BLaER1 treated with 17β-estradiol and CSF1 and Interleukin-3, amounts not matched to agents 10 nM and 100 nM (cell line): ENCODE measurements around the gene POLR3E.
A peak's percentile ranks its signal among the peaks of the same experiment; 100 is the strongest.

ENCODE experiments used
- H3K27ac ChIP-seq, 11 experiments: shearing (Covaris generic); formaldehyde crosslinking; 2 replicates each; pipeline ENCODE4 v1.8.1; 2022
- H3K27me3 ChIP-seq, 11 experiments: shearing (Covaris generic); formaldehyde crosslinking; 2 replicates each; pipeline ENCODE4 v1.8.1; 2022
- H3K36me3 ChIP-seq, 11 experiments: shearing (Covaris generic); formaldehyde crosslinking; 2 replicates each; pipeline ENCODE4 v1.8.1; 2022
- H3K4me1 ChIP-seq, 10 experiments: shearing (Covaris generic); formaldehyde crosslinking; 2 replicates each; pipeline ENCODE4 v1.8.1; 2022
- H3K4me2 ChIP-seq, 11 experiments: shearing (Covaris generic); formaldehyde crosslinking; 2 replicates each; pipeline ENCODE4 v1.8.1; 2022
- H3K4me3 ChIP-seq, 10 experiments: shearing (Covaris generic); formaldehyde crosslinking; 2 replicates each; pipeline ENCODE4 v1.8.1; 2022
- H3K9ac ChIP-seq, 11 experiments: shearing (Covaris generic); formaldehyde crosslinking; 2 replicates each; pipeline ENCODE4 v1.8.1; 2022
- H3K9me3 ChIP-seq, 11 experiments: shearing (Covaris generic); formaldehyde crosslinking; replicated peaks in 1 of 11; 2 replicates each; pipeline ENCODE4 v1.8.1; 2022
- H4K20me1 ChIP-seq, 11 experiments: shearing (Covaris generic); formaldehyde crosslinking; 2 replicates each; pipeline ENCODE4 v1.8.1; 2022
- Cebpa-rat ChIP-seq, 11 experiments: shearing (Covaris generic); IDR thresholded peaks; 2 replicates each; pipeline ENCODE4 v1.8.1; 2022

Gene POLR3E

GRCh38 chr16:22375963-22376640 is 78.9 kb downstream of the POLR3E start:
- H3K27ac ChIP-seq, result no peak overlapping the region
- no peak overlapping the region for H3K4me3 ChIP-seq
- peaks cover 0 to 30% (median 0%) of the 10 kb centered on the region in 11 experiments; a peak in 6 of 22 replicates for H4K20me1 ChIP-seq
- peaks cover 0 to 10% (median 0%) of the 10 kb centered on the region in 11 experiments; a peak in 2 of 22 replicates for H3K36me3 ChIP-seq
- TF ChIP-seq Cebpa-rat (IDR thresholded peaks at IDR 0.05), result no peak
- peaks cover 22 to 40% (median 30%) of the 10 kb centered on the region in 10 experiments for H3K4me1 ChIP-seq
- H3K4me2 ChIP-seq, result 0 out of 22 replicates have a peak overlapping the region, but pooled peaks of 2 of the 11 experiments have one; percentile 7 to 93
- H3K9me3 ChIP-seq, result no peaks in the 10 kb centered on the region
- no peak overlapping the region for H3K9ac ChIP-seq
- H3K27me3 ChIP-seq, result peaks cover 0 to 9% (median 0%) of the 10 kb centered on the region in 11 experiments; a peak in 4 of 22 replicates

GRCh38 chr16:22379656-22380055 is 82.4 kb downstream of the POLR3E start:
- Histone ChIP-seq H3K27ac (no peak overlapping the region), H3K27me3 (peaks cover 0 to 9% (median 0%) of the 10 kb centered on the region in 11 experiments; a peak in 4 of 22 replicates), H3K4me3 (no peak overlapping the region), H3K4me1 (peaks cover 5 to 11% (median 7%) of the 10 kb centered on the region in 10 experiments; a peak in 17 of 20 replicates), H4K20me1 (no peaks in the 10 kb centered on the region; a peak in 1 of 22 replicates), H3K4me2 (no peak overlapping the region), H3K36me3 (peaks cover 0 to 10% (median 6%) of the 10 kb centered on the region in 11 experiments; a peak in 9 of 22 replicates), H3K9me3 (no peaks in the 10 kb centered on the region), H3K9ac (no peak overlapping the region)
- no peak for TF ChIP-seq Cebpa-rat (IDR thresholded peaks at IDR 0.05)

DNA sequence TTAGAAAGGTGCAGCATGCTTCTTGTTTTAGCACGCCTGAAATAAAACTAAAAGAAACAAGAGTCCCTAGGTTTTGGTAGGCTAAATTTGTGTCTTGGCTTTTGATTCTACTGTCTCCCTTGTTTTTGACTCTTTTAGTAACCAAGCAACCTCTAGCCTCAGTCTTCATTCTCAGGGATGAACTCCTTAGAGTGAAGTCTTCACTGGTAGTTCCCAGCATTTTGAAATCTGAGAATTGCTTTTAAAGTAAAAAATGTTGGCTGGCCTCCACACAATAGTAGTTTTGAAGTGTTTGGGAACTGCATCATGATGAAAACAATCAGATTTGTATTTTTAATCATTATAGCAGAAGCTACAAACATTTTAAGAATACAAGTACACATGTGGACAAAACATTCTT is 83.3 kb downstream of the POLR3E start:
- Histone ChIP-seq H3K4me1 (peaks cover 0 to 5% (median under 1%) of the 10 kb centered on the region in 10 experiments; a peak in 5 of 20 replicates), H3K9ac (no peak overlapping the region), H3K27ac (no peak overlapping the region), H3K9me3 (no peaks in the 10 kb centered on the region), H3K36me3 (peaks cover 0 to 10% (median 6%) of the 10 kb centered on the region in 11 experiments; a peak in 9 of 22 replicates), H3K27me3 (peaks cover 0 to 4% (median 0%) of the 10 kb centered on the region in 11 experiments; a peak in 2 of 22 replicates), H3K4me2 (no peak overlapping the region), H3K4me3 (no peak overlapping the region), H4K20me1 (no peaks in the 10 kb centered on the region; a peak in 1 of 22 replicates)
- TF ChIP-seq Cebpa-rat (IDR thresholded peaks at IDR 0.05), result no peak

DNA sequence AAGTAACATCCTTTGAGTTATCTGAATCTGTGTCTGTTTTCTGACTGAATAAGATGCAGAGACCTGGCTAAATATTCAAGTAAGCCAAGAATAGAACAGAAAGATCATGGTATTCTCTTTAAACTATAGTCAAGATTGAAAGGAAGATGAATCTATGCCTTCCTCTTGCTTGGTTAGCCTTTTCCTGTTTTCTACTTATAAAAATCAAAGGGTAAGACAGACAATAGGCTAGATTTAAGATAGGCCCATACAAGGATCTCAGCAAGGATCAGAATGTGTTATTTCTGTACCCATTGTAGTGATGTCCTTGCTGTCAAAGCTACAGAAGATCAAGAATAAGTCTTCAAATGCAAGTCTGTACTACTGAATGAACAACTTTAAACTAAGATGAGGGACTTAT is 84.2 kb downstream of the POLR3E start:
- no peak overlapping the region for H3K27ac ChIP-seq
- H4K20me1 ChIP-seq, result no peaks in the 10 kb centered on the region; a peak in 1 of 22 replicates
- H3K4me3 ChIP-seq, result no peak overlapping the region
- no peaks in the 10 kb centered on the region for H3K27me3 ChIP-seq
- H3K36me3 ChIP-seq, result peaks cover 0 to 10% (median 6%) of the 10 kb centered on the region in 11 experiments; a peak in 9 of 22 replicates
- 0 out of 20 replicates have a peak, but pooled peaks cover 0 to 5% (median 0%) of the 10 kb centered on the region in 10 experiments for H3K4me1 ChIP-seq
- TF ChIP-seq Cebpa-rat (IDR thresholded peaks at IDR 0.05), result no peak
- H3K4me2 ChIP-seq, result 0 out of 22 replicates have a peak overlapping the region, but pooled peaks of 1 of the 11 experiments have one; percentile 7
- H3K9me3 ChIP-seq, result no peaks in the 10 kb centered on the region
- H3K9ac ChIP-seq, result no peak overlapping the region

DNA sequence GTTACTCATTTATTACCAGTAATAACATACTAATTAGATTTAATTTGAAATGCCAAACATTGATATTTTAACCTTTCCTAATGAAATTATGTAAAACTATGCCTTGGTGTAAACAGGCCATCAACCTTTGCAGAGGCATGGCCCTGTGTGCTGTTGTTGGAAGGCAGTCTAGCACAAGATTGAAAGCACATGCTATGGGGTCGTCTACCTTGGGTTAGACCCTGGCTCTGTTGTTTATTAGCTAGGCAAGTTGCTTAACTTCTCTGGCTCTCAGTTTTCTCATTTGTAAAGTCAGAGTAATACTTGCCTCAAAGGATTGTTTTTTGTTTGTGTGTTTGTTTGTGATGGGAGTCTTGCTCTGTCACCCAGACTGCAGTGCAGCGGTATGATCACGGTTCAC is 86.6 kb downstream of the POLR3E start:
- no peak overlapping the region for H3K9ac ChIP-seq

More for the DNA sequence above, 86.6 kb downstream of the POLR3E start:
- H3K27ac ChIP-seq, result no peak overlapping the region
- H3K36me3 ChIP-seq, result peaks cover 0 to 12% (median 6%) of the 10 kb centered on the region in 11 experiments; a peak in 9 of 22 replicates
- H3K27me3 ChIP-seq, result no peaks in the 10 kb centered on the region
- no peak for TF ChIP-seq Cebpa-rat (IDR thresholded peaks at IDR 0.05)
- H3K4me1 ChIP-seq, result 0 out of 20 replicates have a peak, but pooled peaks cover 0 to 5% (median 0%) of the 10 kb centered on the region in 10 experiments
- no peaks in the 10 kb centered on the region for H4K20me1 ChIP-seq
- no peak overlapping the region for H3K4me3 ChIP-seq
- no peaks in the 10 kb centered on the region for H3K9me3 ChIP-seq
- no peak overlapping the region for H3K4me2 ChIP-seq
